GM18520 (cell line): ENCODE measurements around the gene MRPL55.
A peak's percentile ranks its signal among the peaks of the same experiment; 100 is the strongest.

ENCODE experiments used
- ATAC-seq: cut with Tn5 transposase; IDR thresholded peaks from one replicate; pipeline ENCODE4 v1.9.1; 2021; ENCODE audit not compliant: unreplicated experiment

Gene MRPL55

GRCh38 chr1:228088586-228089498, 20.3 kb downstream of the MRPL55 start:
- ATAC-seq: no peak

DNA sequence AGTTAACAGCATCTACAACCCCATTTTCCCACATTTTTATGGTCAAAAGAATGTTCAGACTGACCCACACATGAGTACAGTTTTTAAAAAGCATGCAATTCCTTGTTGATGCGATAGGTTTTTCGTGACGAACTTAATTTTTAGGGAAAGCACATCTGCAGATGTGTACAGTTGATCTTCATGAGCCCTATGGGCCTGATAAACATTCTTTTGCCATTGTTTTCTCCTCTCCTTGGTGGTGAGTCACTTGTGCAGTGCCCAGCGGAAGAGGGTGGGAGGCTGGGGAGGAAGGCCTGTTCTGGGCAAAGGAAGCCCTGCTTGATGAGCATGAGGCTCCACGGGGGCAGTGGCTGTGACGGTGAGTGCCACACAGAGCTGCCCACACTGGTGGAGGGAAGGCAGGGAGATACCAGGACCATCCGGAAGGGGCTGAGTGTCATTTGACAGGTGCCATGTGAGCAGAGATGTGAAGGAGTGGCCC, 21.3 kb downstream of the MRPL55 start:
- ATAC-seq: no peak

DNA sequence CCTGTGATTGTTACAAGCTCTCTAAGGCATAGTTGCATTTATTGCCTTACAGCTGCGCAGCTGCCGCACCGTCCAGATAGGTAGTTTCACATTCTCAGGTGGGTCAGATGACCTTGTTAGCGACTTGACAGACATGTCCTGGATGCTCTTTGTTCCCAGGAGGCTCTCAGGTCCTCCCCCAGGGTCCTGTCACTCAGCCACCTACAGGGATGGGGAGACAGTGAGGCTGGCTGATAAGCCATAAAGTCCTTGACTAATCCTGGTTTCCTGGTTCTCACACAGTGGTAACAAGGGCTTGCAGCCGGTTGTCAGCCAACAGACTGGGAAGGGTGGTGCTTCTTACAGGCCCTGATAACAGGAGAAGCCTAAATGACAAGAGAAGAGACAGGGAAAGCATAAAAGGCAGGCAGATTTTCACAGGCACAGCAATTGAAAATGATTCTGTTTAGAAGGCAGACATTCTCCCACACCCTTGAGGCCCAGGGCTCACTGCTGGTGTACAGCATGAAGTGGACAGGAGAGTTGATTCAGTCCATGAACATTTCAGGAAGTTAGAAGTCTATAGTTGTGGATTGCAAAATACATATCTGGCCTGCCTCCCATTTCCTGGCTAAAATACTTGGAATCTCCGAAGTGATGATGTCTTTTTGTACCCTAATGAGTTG, 23.7 kb downstream of the MRPL55 start:
- no peak for ATAC-seq

- ATAC-seq: no peak
Measured at GRCh38 chr1:228084797-228085196, 24.3 kb downstream of the MRPL55 start.

GRCh38 chr1:228084325-228084724, 24.8 kb downstream of the MRPL55 start:
- ATAC-seq: no peak

- ATAC-seq: no peak
Measured at GRCh38 chr1:228083871-228084278, 25.2 kb downstream of the MRPL55 start.

- ATAC-seq: no peak
Measured at GRCh38 chr1:228082918-228083870, 25.9 kb downstream of the MRPL55 start.

- ATAC-seq: peak; percentile 70
Measured at GRCh38 chr1:228082214-228082917, 26.7 kb downstream of the MRPL55 start, which contains the start of gene ARF1. ARF1 (plus strand) TSS chr1:228082708; CDS start chr1:228097115, 14,407 bp downstream.

DNA sequence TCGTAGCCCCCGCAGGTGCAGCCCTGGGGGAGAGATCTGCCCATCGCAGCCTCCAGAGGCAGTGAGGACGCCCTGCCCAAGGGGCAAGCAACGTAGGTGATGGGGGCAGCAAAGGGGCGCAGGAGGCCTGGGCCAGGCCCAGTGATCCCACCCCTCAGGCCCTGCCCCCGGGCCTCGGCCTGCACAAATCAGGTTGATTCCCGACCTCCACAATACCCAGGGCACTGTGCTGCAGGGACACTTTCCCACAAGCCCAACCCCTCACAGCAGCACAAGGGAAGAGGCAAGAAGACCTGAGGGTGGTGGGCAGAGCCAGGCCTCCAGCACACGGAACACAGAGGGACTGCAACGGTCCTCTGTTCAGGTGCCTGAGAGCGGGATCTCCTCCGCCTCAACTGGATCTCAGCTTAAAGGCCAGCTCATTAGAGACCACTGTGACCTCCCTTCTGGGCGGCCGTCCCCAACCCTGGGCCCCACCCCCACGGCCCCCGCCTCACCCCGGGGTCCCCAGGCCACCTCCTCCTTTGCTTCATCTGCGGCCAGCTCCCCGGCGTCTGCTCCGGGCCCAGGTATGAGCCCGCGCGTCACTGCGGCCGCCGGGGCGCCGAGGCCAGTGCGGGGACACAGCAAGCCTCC, 27.4 kb downstream of the MRPL55 start:
- no peak for ATAC-seq

GRCh38 chr1:228081144-228081543, 28.0 kb downstream of the MRPL55 start:
- ATAC-seq: no peak

- ATAC-seq: no peak
Measured at GRCh38 chr1:228079601-228080263, 29.4 kb downstream of the MRPL55 start.

GRCh38 chr1:228079013-228079412, 30.1 kb downstream of the MRPL55 start:
- ATAC-seq: no peak

- no peak for ATAC-seq
Measured at GRCh38 chr1:228077565-228078330, 31.4 kb downstream of the MRPL55 start.

DNA sequence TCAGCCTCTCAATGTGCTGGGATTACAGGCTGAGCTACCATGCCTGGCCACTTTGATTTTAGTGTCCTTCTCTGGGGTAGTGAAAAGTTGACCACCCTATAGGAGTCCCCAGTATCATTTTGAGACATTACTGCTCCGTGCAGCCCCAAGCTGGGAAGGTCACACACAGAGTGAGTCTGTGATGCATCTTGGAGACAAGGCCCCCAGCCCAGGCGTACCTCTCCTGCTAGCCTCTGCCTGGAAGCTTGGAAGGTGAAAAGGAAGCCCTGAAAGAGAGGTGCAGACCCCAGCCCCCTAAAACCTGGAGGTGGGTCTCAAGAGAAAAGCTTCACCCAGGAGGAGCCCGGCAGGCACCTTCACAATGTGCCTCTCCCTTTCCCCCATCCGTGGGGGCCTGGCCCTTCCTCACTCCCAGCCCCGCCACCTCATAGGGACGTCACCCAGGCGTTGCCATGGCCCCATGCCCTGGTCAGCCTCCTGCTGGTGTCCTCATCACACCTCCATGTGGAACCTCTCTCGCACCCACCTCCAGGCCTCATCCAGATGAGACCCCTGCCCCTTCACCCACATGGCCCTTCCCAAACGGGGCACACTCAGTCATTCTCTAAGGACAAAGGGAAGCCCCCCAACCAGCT, 32.2 kb downstream of the MRPL55 start:
- ATAC-seq: no peak

DNA sequence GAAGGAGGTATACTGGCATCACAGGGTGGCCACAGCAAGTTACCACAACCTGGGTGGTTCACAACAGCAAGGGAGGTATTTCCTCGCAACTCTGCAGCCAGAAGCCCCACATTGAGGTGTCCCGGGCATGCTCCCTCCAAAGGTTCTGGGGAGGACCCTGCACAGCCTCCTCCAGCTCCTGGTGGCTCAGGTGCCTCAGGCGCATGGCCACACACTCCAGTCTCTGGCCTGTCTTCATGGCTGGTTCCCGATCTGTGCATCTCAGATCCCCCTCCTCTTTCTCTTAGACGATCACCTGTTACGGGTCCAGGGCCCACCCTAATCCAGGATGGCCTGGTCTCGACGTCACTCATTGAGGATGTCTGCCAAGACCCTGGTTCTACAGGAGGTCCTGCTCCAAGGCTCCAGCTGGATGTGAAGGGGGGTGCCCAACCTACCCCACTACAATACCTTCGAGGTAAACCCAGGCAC, 33.3 kb downstream of the MRPL55 start:
- ATAC-seq: no peak

- no peak for ATAC-seq
Measured at GRCh38 chr1:228074954-228075730, 34.0 kb downstream of the MRPL55 start.
